B cell (primary cell): ENCODE results near the gene SIK3. TPM values are rescaled to one million over a fixed set of nuclear protein-coding genes. Genes with fewer than 3 reads are reported as not detected.

Source experiments
- ATAC-seq: fragments of 200-7000 bp; cut with Tn5 transposase; one replicate; pipeline ENCODE4 v1.10.0; 2021; ENCODE audit warnings: low read depth, mild to moderate bottlenecking, moderate number of reproducible peaks, moderate library complexity
- CTCF ChIA-PET: fragments of 350-600 bp; sonication (Branson Sonifier 250); formaldehyde crosslinking; loops from one replicate; lab custom pipeline; 2021; ENCODE audit warnings: antibody characterized with exemption, inconsistent platforms; lab: Charles Lee
- POLR2A ChIA-PET: fragments of 350-600 bp; sonication (Branson Sonifier 250); formaldehyde crosslinking; loops from one replicate; lab custom pipeline; 2021; ENCODE audit warnings: antibody characterized with exemption; lab: Charles Lee
- DNase-seq: peaks from one replicate; pipeline ENCODE4 v3.0.0; 2013
- H2AFZ ChIP-seq: 2 replicates; pipeline ENCODE4 v1.6.1; 2012; ENCODE audit warnings: mild to moderate bottlenecking, low read depth, low read length; ENCODE audit not compliant: insufficient read depth, poor library complexity, severe bottlenecking
- H3K27ac ChIP-seq, 2 donors: 1 replicate in 1 of 2; 2 replicates in 1 of 2; pipeline ENCODE4 v1.5.1; 2012 to 2013; ENCODE audit warnings: low read length in 2 of 2, mild to moderate bottlenecking in 2 of 2, moderate library complexity in 1 of 2
- H3K27me3 ChIP-seq, 4 experiments: fragments of 200-600 bp in 1 of 4; sonication (generic) in 1 of 4; replicated peaks in 1 of 4; 1 replicate in 2 of 4; 2 replicates in 2 of 4; pipeline versions ENCODE4 v1.6.1 to v1.7.0; 2013 to 2016; ENCODE audit warnings: low read length in 3 of 4, mild to moderate bottlenecking in 2 of 4, mixed read lengths in 1 of 4, moderate library complexity in 1 of 4; ENCODE audit not compliant: insufficient read depth in 4 of 4, control insufficient read depth in 3 of 4; ENCODE audit errors: control extremely low read depth in 1 of 4
- H3K36me3 ChIP-seq, 2 experiments: replicated peaks in 1 of 2; 1 replicate in 1 of 2; 2 replicates in 1 of 2; pipeline versions ENCODE4 v1.6.1 to v1.7.1; 2013; ENCODE audit warnings: low read length in 1 of 2; ENCODE audit not compliant: insufficient read depth in 2 of 2, control insufficient read depth in 1 of 2; ENCODE audit errors: control extremely low read depth in 1 of 2, extremely low read depth in 1 of 2
- H3K4me1 ChIP-seq, 2 donors: fragments of 200-600 bp in 1 of 2; sonication (generic) in 1 of 2; 1 replicate in 1 of 2; 2 replicates in 1 of 2; pipeline versions ENCODE4 v1.5.1 to v1.6.1; 2013 to 2017; ENCODE audit warnings: low read length in 2 of 2; ENCODE audit not compliant: control insufficient read depth in 2 of 2, insufficient read depth in 2 of 2
- H3K4me2 ChIP-seq: replicated peaks from 2 replicates; pipeline ENCODE3; 2012; ENCODE audit warnings: mild to moderate bottlenecking, low read depth, low read length; ENCODE audit not compliant: poor library complexity, severe bottlenecking
- H3K4me3 ChIP-seq, 5 experiments: fragments of 200-600 bp in 1 of 5; sonication (generic) in 1 of 5; 1 replicate in 3 of 5; 2 replicates in 2 of 5; pipeline versions ENCODE4 v1.5.1 to v1.7.0; 2011 to 2016; ENCODE audit warnings: low read length in 4 of 5, mild to moderate bottlenecking in 4 of 5, low read depth in 2 of 5, control low read depth in 1 of 5, moderate library complexity in 1 of 5; ENCODE audit not compliant: insufficient read depth in 1 of 5; ENCODE audit errors: control extremely low read depth in 1 of 5, extremely low read depth in 1 of 5
- H3K79me2 ChIP-seq: fragments of 200-600 bp; sonication (generic); one replicate; pipeline ENCODE4 v1.6.0; 2016; ENCODE audit warnings: low read length; ENCODE audit not compliant: control insufficient read depth, insufficient read depth
- H3K9ac ChIP-seq: fragments of 200-600 bp; sonication (generic); 2 replicates; pipeline ENCODE4 v1.6.1; 2017; ENCODE audit warnings: mild to moderate bottlenecking, low read length, moderate library complexity
- H3K9me3 ChIP-seq, 3 donors: one replicate each; pipeline versions ENCODE4 v1.6.1 to v1.7.1; 2013; ENCODE audit warnings: low read length in 2 of 3; ENCODE audit not compliant: control insufficient read depth in 2 of 3, insufficient read depth in 1 of 3; ENCODE audit errors: control extremely low read depth in 1 of 3
- H4K20me1 ChIP-seq: 2 replicates; pipeline ENCODE4 v1.6.0; 2012; ENCODE audit warnings: mild to moderate bottlenecking, low read length; ENCODE audit not compliant: insufficient read depth, control insufficient read depth, poor library complexity, severe bottlenecking
- H3K27ac Mint-ChIP-seq: one replicate; pipeline ENCODE4 v1.8.0; 2021; ENCODE audit warnings: mixed read lengths
- H3K27me3 Mint-ChIP-seq: one replicate; pipeline ENCODE4 v1.8.0; 2021; ENCODE audit warnings: mixed read lengths
- H3K4me1 Mint-ChIP-seq: one replicate; pipeline ENCODE4 v1.8.0; 2021; ENCODE audit warnings: mixed read lengths
- H3K4me3 Mint-ChIP-seq: one replicate; pipeline ENCODE4 v1.8.0; 2021; ENCODE audit warnings: mixed read lengths
- H3K9me3 Mint-ChIP-seq: one replicate; pipeline ENCODE4 v1.8.0; 2022; ENCODE audit warnings: mixed read lengths; ENCODE audit not compliant: insufficient read depth
- EZH2 ChIP-seq: IDR thresholded peaks from 2 replicates; pipeline ENCODE4 v1.6.1; 2012; ENCODE audit warnings: borderline replicate concordance, low read depth, mild to moderate bottlenecking, moderate library complexity, low read length; ENCODE audit not compliant: insufficient read depth, poor library complexity, severe bottlenecking
- WGBS: methylation state at CpG from one replicate; pipeline ENCODE4 v1.1.5; 2013; ENCODE audit warnings: missing lambda C conversion rate; ENCODE audit not compliant: insufficient coverage; 5-methylcytosine and 5-hydroxymethylcytosine counted together
- intact Hi-C: fragments of 100-400 bp; cut with micrococcal nuclease; formaldehyde crosslinking; loops from one replicate; pipeline ENCODE4 v1.10.0; 2022
- polyA plus RNA-seq: library from polyadenylated mRNA; depleted of rRNA; stranded (reverse); fragments of >200 nt; gene quantifications from 2 replicates; pipeline ENCODE4 v1.2.3, GENCODE V29; 2012
- total RNA-seq, 2 donors: library from RNA; stranded (reverse); fragments of 120-200 nt in 1 of 2; gene quantifications; 1 replicate in 1 of 2; 2 replicates in 1 of 2; pipeline versions ENCODE4 v1.2.3 to v1.2.4, GENCODE V29; 2013 to 2022
- TF ChIP-seq, protein P1 (sequence below): fragments of 200-600 bp; IDR thresholded peaks from one replicate; pipeline ENCODE4 v1.8.0; 2022; ENCODE audit warnings: antibody characterized with exemption, mild to moderate bottlenecking

The SIK3 gene
- total and polyA plus RNA-seq, 2 donors (not counting 1 experiment from before 2014, with no cell fraction given), result 36.5 to 180 TPM

- no peaks in the 10 kb centered on the region for H3K9me3 ChIP-seq
- ChIA-PET CTCF (no interaction called here), POLR2A (no interaction called here)
- H3K4me1 Mint-ChIP-seq, result no peaks in the 10 kb centered on the region
- no peak overlapping the region for H3K4me3 ChIP-seq
- DNase-seq (no peak), ATAC-seq (no peak)
- no peak overlapping the region for H3K4me2 ChIP-seq
- intact Hi-C loops, result no loop called here
- no peaks in the 10 kb centered on the region for H4K20me1 ChIP-seq
- H3K36me3 ChIP-seq, result no peaks in the 10 kb centered on the region
- peaks cover 0 to 2% (median 0%) of the 10 kb centered on the region in 4 experiments for H3K27me3 ChIP-seq
- WGBS, result 95% methylated on average over 6 of the region's 9 CpGs
- H3K9me3 Mint-ChIP-seq, result no peaks in the 10 kb centered on the region
- H2AFZ ChIP-seq, result no peak overlapping the region
- no peak overlapping the region for H3K4me3 Mint-ChIP-seq
- H3K27ac ChIP-seq, result no peak overlapping the region
- H3K9ac ChIP-seq, result no peak overlapping the region
- no peak overlapping the region for H3K27ac Mint-ChIP-seq
- H3K27me3 Mint-ChIP-seq, result no peaks in the 10 kb centered on the region
- no peaks in the 10 kb centered on the region for H3K4me1 ChIP-seq
- no peaks in the 10 kb centered on the region for H3K79me2 ChIP-seq
- TF ChIP-seq, protein P1, sequence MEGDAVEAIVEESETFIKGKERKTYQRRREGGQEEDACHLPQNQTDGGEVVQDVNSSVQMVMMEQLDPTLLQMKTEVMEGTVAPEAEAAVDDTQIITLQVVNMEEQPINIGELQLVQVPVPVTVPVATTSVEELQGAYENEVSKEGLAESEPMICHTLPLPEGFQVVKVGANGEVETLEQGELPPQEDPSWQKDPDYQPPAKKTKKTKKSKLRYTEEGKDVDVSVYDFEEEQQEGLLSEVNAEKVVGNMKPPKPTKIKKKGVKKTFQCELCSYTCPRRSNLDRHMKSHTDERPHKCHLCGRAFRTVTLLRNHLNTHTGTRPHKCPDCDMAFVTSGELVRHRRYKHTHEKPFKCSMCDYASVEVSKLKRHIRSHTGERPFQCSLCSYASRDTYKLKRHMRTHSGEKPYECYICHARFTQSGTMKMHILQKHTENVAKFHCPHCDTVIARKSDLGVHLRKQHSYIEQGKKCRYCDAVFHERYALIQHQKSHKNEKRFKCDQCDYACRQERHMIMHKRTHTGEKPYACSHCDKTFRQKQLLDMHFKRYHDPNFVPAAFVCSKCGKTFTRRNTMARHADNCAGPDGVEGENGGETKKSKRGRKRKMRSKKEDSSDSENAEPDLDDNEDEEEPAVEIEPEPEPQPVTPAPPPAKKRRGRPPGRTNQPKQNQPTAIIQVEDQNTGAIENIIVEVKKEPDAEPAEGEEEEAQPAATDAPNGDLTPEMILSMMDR, result no peak
- no peak for TF ChIP-seq EZH2
These were observed 271.3 kb downstream of the SIK3 start for GRCh38 chr11:116826751-116827431.

- CTCF ChIA-PET, result no interaction called here
- no peak overlapping the region for H3K27ac Mint-ChIP-seq
- Histone ChIP-seq H3K27ac (no peak overlapping the region), H3K9me3 (no peaks in the 10 kb centered on the region), H2AFZ (no peak overlapping the region), H4K20me1 (no peaks in the 10 kb centered on the region), H3K4me1 (no peaks in the 10 kb centered on the region), H3K4me3 (no peak overlapping the region), H3K9ac (no peak overlapping the region), H3K4me2 (no peak overlapping the region), H3K36me3 (no peaks in the 10 kb centered on the region), H3K27me3 (peaks cover 0 to 2% (median 0%) of the 10 kb centered on the region in 4 experiments), H3K79me2 (no peaks in the 10 kb centered on the region)
- no peaks in the 10 kb centered on the region for H3K9me3 Mint-ChIP-seq
- H3K4me1 Mint-ChIP-seq, result no peaks in the 10 kb centered on the region
- POLR2A ChIA-PET, result no interaction called here
- no peak overlapping the region for H3K4me3 Mint-ChIP-seq
- TF ChIP-seq EZH2, result no peak
- TF ChIP-seq, protein P1, result no peak
- H3K27me3 Mint-ChIP-seq, result no peaks in the 10 kb centered on the region
- DNase-seq (no peak), ATAC-seq (no peak)
- intact Hi-C loops, result no loop called here
- 92% methylated on average over 20 of the region's 22 CpGs for WGBS
These were observed 272.1 kb downstream of the SIK3 start for GRCh38 chr11:116825854-116826750.
